BE2C (cell line): ENCODE measurements around the gene FCRL5.

Experiments used
- DNase-seq: peaks from one replicate; pipeline ENCODE4 v3.0.0-alpha.2; 2020
- H3K27me3 ChIP-seq: fragments of 250-450 bp; sonication (Bioruptor Pico); 2 replicates; pipeline ENCODE4 v1.5.1; 2020; ENCODE audit warnings: mild to moderate bottlenecking
- H3K36me3 ChIP-seq: fragments of 250-450 bp; sonication (Bioruptor Pico); 2 replicates; pipeline ENCODE4 v1.5.1; 2020; ENCODE audit warnings: mild to moderate bottlenecking
- H3K4me1 ChIP-seq: fragments of 250-450 bp; sonication (Bioruptor Pico); 2 replicates; pipeline ENCODE4 v1.5.1; 2020
- H3K4me3 ChIP-seq: 2 replicates; pipeline ENCODE4 v1.5.1; 2011; ENCODE audit warnings: low read depth, low read length
- H3K9me3 ChIP-seq: fragments of 250-450 bp; sonication (Bioruptor Pico); 2 replicates; pipeline ENCODE4 v1.5.1; 2020
- CTCF ChIP-seq: IDR thresholded peaks from 2 replicates; pipeline ENCODE4 v1.5.1; 2012; ENCODE audit warnings: mild to moderate bottlenecking, low read depth, low read length

The FCRL5 gene

GRCh38 chr1:157519451-157519850, 32.9 kb downstream of the FCRL5 start:
- H3K9me3 ChIP-seq = no peaks in the 10 kb centered on the region
- H3K4me3 ChIP-seq = no peak overlapping the region
- H3K4me1 ChIP-seq = no peaks in the 10 kb centered on the region
- no peak for TF ChIP-seq CTCF
- H3K36me3 ChIP-seq = no peaks in the 10 kb centered on the region
- no peak for DNase-seq
- H3K27me3 ChIP-seq = peaks cover 14% of the 10 kb centered on the region

- H3K4me1 ChIP-seq = no peaks in the 10 kb centered on the region
- H3K27me3 ChIP-seq = peaks cover 14% of the 10 kb centered on the region
- H3K36me3 ChIP-seq = no peaks in the 10 kb centered on the region
- TF ChIP-seq CTCF = no peak
- no peak for DNase-seq
- no peak overlapping the region for H3K4me3 ChIP-seq
- H3K9me3 ChIP-seq = no peaks in the 10 kb centered on the region
Observed at GRCh38 chr1:157517016-157517415, 35.3 kb downstream of the FCRL5 start.

GRCh38 chr1:157515709-157516108, 36.6 kb downstream of the FCRL5 start:
- DNase-seq = no peak
- H3K4me1 ChIP-seq = no peaks in the 10 kb centered on the region
- H3K9me3 ChIP-seq = no peaks in the 10 kb centered on the region
- H3K4me3 ChIP-seq = no peak overlapping the region
- TF ChIP-seq CTCF = no peak
- no peaks in the 10 kb centered on the region for H3K36me3 ChIP-seq
- H3K27me3 ChIP-seq = peaks cover 6% of the 10 kb centered on the region; the same call in 1 of the 2 replicates

- H3K36me3 ChIP-seq = no peaks in the 10 kb centered on the region
- TF ChIP-seq CTCF = no peak
- H3K27me3 ChIP-seq = peaks cover under 1% of the 10 kb centered on the region; the same call in 1 of the 2 replicates
- no peaks in the 10 kb centered on the region for H3K4me1 ChIP-seq
- DNase-seq = no peak
- H3K4me3 ChIP-seq = no peak overlapping the region
- no peaks in the 10 kb centered on the region for H3K9me3 ChIP-seq
Observed at GRCh38 chr1:157515141-157515540, 37.2 kb downstream of the FCRL5 start.

- H3K4me3 ChIP-seq = no peak overlapping the region
- no peaks in the 10 kb centered on the region for H3K9me3 ChIP-seq
- TF ChIP-seq CTCF = no peak
- H3K27me3 ChIP-seq = no peaks in the 10 kb centered on the region
- H3K4me1 ChIP-seq = no peaks in the 10 kb centered on the region
- no peaks in the 10 kb centered on the region for H3K36me3 ChIP-seq
- no peak for DNase-seq
Observed at GRCh38 chr1:157512036-157512969, 40.0 kb downstream of the FCRL5 start.

GRCh38 chr1:157509546-157510232, 42.6 kb downstream of the FCRL5 start:
- Histone ChIP-seq H3K4me1 (no peaks in the 10 kb centered on the region), H3K27me3 (no peaks in the 10 kb centered on the region), H3K9me3 (no peaks in the 10 kb centered on the region), H3K36me3 (no peaks in the 10 kb centered on the region), H3K4me3 (no peak overlapping the region)
- DNase-seq = no peak
- TF ChIP-seq CTCF = no peak
